Measurements from ENCODE around the gene CMTM5.

CMTM5 gene

GRCh38 chr14:23351681-23352505 lies 25.0 kb upstream of the CMTM5 start:
- in situ Hi-C loops (cut with HindIII; ENCODE audit: low pct_unique_long_range_greater_than_20kb, low sequenced_read_pairs), result no loop called here
- TF ChIP-seq JUND (IDR thresholded peaks at IDR 0.05; ENCODE audit: low read depth), result no peak
- no peak for DNase-seq (ENCODE audit: low read depth in 1 of 2, low spot score in 1 of 2)

- in situ Hi-C loops (cut with HindIII; ENCODE audit: low pct_unique_long_range_greater_than_20kb, low sequenced_read_pairs), result no loop called here
- peak; percentile 78 to 84 for DNase-seq (ENCODE audit: low read depth in 1 of 2, low spot score in 1 of 2)
- no peak for TF ChIP-seq JUND (IDR thresholded peaks at IDR 0.05; ENCODE audit: low read depth)
Observed at GRCh38 chr14:23352506-23353432, 24.1 kb upstream of the CMTM5 start, which contains the start of gene SLC22A17. Gene SLC22A17, minus strand, starts transcription at chr14:23352887.

- DNase-seq (ENCODE audit: low read depth in 1 of 2, low spot score in 1 of 2), result no peak
- TF ChIP-seq JUND (IDR thresholded peaks at IDR 0.05; ENCODE audit: low read depth), result no peak
- in situ Hi-C loops (cut with HindIII; ENCODE audit: low pct_unique_long_range_greater_than_20kb, low sequenced_read_pairs), result no loop called here
Observed at GRCh38 chr14:23353433-23353780, 23.4 kb upstream of the CMTM5 start.

- TF ChIP-seq JUND (IDR thresholded peaks at IDR 0.05; ENCODE audit: low read depth), result no peak
- DNase-seq (ENCODE audit: low read depth in 1 of 2, low spot score in 1 of 2), result no peak
- in situ Hi-C loops (cut with HindIII; ENCODE audit: low pct_unique_long_range_greater_than_20kb, low sequenced_read_pairs), result no loop called here
Observed at GRCh38 chr14:23354990-23355389, 21.9 kb upstream of the CMTM5 start.

GRCh38 chr14:23355871-23356435 lies 20.9 kb upstream of the CMTM5 start:
- in situ Hi-C loops (cut with HindIII; ENCODE audit: low pct_unique_long_range_greater_than_20kb, low sequenced_read_pairs), result no loop called here
- no peak for DNase-seq (ENCODE audit: low read depth in 1 of 2, low spot score in 1 of 2)
- no peak for TF ChIP-seq JUND (IDR thresholded peaks at IDR 0.05; ENCODE audit: low read depth)

- TF ChIP-seq JUND (IDR thresholded peaks at IDR 0.05; ENCODE audit: low read depth), result no peak
- in situ Hi-C loops (cut with HindIII; ENCODE audit: low pct_unique_long_range_greater_than_20kb, low sequenced_read_pairs), result no loop called here
- no peak for DNase-seq (ENCODE audit: low read depth in 1 of 2, low spot score in 1 of 2)
Observed at GRCh38 chr14:23356662-23357061, 20.2 kb upstream of the CMTM5 start.

- DNase-seq (ENCODE audit: low read depth in 1 of 2, low spot score in 1 of 2), result no peak
- in situ Hi-C loops (cut with HindIII; ENCODE audit: low pct_unique_long_range_greater_than_20kb, low sequenced_read_pairs), result no loop called here
- no peak for TF ChIP-seq JUND (IDR thresholded peaks at IDR 0.05; ENCODE audit: low read depth)
Observed at GRCh38 chr14:23357261-23357660, 19.6 kb upstream of the CMTM5 start.

- DNase-seq (ENCODE audit: low read depth in 1 of 2, low spot score in 1 of 2), result no peak
- in situ Hi-C loops (cut with HindIII; ENCODE audit: low pct_unique_long_range_greater_than_20kb, low sequenced_read_pairs), result no loop called here
- TF ChIP-seq JUND (IDR thresholded peaks at IDR 0.05; ENCODE audit: low read depth), result no peak
Observed at GRCh38 chr14:23358042-23358441, 18.8 kb upstream of the CMTM5 start.

- in situ Hi-C loops (cut with HindIII; ENCODE audit: low pct_unique_long_range_greater_than_20kb, low sequenced_read_pairs), result no loop called here
- DNase-seq (ENCODE audit: low read depth in 1 of 2, low spot score in 1 of 2), result no peak
- TF ChIP-seq JUND (IDR thresholded peaks at IDR 0.05; ENCODE audit: low read depth), result no peak
Observed at GRCh38 chr14:23358553-23359166, 18.2 kb upstream of the CMTM5 start.

- no peak for TF ChIP-seq JUND (IDR thresholded peaks at IDR 0.05; ENCODE audit: low read depth)
- in situ Hi-C loops (cut with HindIII; ENCODE audit: low pct_unique_long_range_greater_than_20kb, low sequenced_read_pairs), result no loop called here
- no peak for DNase-seq (ENCODE audit: low read depth in 1 of 2, low spot score in 1 of 2)
Observed at GRCh38 chr14:23359167-23359626, 17.6 kb upstream of the CMTM5 start.

- TF ChIP-seq JUND (IDR thresholded peaks at IDR 0.05; ENCODE audit: low read depth), result no peak
- no peak for DNase-seq (ENCODE audit: low read depth in 1 of 2, low spot score in 1 of 2)
- in situ Hi-C loops (cut with HindIII; ENCODE audit: low pct_unique_long_range_greater_than_20kb, low sequenced_read_pairs), result no loop called here
Observed at GRCh38 chr14:23359722-23360447, 17.0 kb upstream of the CMTM5 start.

GRCh38 chr14:23360496-23360895 lies 16.4 kb upstream of the CMTM5 start:
- in situ Hi-C loops (cut with HindIII; ENCODE audit: low pct_unique_long_range_greater_than_20kb, low sequenced_read_pairs), result no loop called here
- TF ChIP-seq JUND (IDR thresholded peaks at IDR 0.05; ENCODE audit: low read depth), result no peak
- no peak for DNase-seq (ENCODE audit: low read depth in 1 of 2, low spot score in 1 of 2)
